IPS-18a (cell line): ENCODE measurements around the gene PCGF5.
"Not testable (repeated sequence)": the region's sequence is repeated elsewhere in the genome, so short reads cannot be mapped to it uniquely, and the experiment has no call there.

Source experiments
- H3K27ac ChIP-seq: one replicate; pipeline ENCODE4 v1.5.1; 2013; ENCODE audit warnings: low read length
- H3K27me3 ChIP-seq: one replicate; pipeline ENCODE4 v1.6.1; 2013; ENCODE audit warnings: mild to moderate bottlenecking, low read length; ENCODE audit not compliant: control insufficient read depth, insufficient read depth
- H3K36me3 ChIP-seq: one replicate; pipeline ENCODE4 v1.6.1; 2013; ENCODE audit warnings: low read depth, low read length; ENCODE audit not compliant: control insufficient read depth
- H3K4me1 ChIP-seq: one replicate; pipeline ENCODE4 v1.6.1; 2013; ENCODE audit warnings: low read depth, low read length; ENCODE audit not compliant: control insufficient read depth
- H3K4me3 ChIP-seq: one replicate; pipeline ENCODE4 v1.5.1; 2013; ENCODE audit warnings: low read length
- H3K9ac ChIP-seq: one replicate; pipeline ENCODE4 v1.6.1; 2013; ENCODE audit warnings: mild to moderate bottlenecking, low read length, moderate library complexity
- H3K9me3 ChIP-seq: one replicate; pipeline ENCODE4 v1.6.1; 2013; ENCODE audit warnings: low read depth, low read length; ENCODE audit not compliant: control insufficient read depth

Gene PCGF5

DNA sequence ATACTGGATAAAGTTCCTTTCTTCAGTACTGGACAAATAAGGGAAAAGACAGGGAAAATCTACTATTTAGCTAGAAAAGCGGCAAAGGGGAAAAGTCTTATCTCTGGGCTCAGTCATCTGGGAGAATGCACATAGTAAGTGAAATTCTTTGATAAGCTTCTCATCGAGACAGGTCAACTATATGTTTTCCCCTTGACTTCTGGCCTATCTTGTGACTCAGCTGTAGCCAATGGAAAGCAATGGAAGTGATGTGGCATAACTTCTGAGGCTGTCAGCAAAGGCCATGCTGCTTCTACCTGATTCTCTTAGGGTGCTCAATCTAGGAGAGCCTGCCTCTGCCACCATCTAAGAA, 91.9 kb downstream of the PCGF5 start:
- Histone ChIP-seq H3K27me3 (no peaks in the 10 kb centered on the region), H3K4me3 (no peak overlapping the region), H3K9ac (no peak overlapping the region), H3K36me3 (no peaks in the 10 kb centered on the region), H3K9me3 (no peaks in the 10 kb centered on the region), H3K27ac (no peak overlapping the region), H3K4me1 (no peaks in the 10 kb centered on the region)

DNA sequence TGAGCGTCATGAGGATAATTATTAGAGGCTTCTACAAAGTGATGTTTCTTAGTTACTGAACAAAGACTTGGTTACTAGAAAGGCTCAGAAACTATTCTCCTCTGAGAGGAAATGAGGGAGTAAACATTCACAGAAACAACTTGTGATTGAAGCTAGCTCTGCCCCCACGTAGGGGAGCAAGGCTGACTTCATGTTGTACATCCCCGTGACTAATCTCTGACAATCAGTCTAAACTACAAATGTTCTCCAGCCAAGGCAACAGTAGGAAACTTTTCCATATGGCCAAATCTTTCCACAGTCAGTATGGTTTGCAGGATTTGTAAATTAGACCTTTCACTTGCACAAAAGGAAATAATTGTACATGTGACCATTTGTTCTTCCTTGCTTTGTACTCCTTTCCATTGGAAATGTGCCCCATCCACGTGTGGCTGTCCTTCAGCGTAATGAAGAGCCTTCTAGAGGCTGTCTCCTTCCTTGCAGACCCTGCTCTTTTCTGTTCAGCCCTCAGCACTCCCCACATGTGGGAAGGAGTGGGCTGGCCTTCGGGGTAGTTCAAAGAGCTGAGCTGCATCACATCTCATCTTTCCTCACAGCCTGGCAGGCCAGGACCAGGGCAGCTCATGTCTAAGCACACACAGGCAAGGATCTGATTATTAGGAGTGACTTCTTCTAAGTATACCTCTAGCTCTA, 93.5 kb downstream of the PCGF5 start:
- no peaks in the 10 kb centered on the region for H3K36me3 ChIP-seq
- no peak overlapping the region for H3K4me3 ChIP-seq
- no peaks in the 10 kb centered on the region for H3K4me1 ChIP-seq
- H3K9ac ChIP-seq, result no peak overlapping the region
- no peaks in the 10 kb centered on the region for H3K9me3 ChIP-seq
- H3K27ac ChIP-seq, result no peak overlapping the region
- no peaks in the 10 kb centered on the region for H3K27me3 ChIP-seq

- Histone ChIP-seq H3K27ac (no peak overlapping the region), H3K36me3 (no peaks in the 10 kb centered on the region), H3K9me3 (no peaks in the 10 kb centered on the region), H3K9ac (no peak overlapping the region), H3K4me1 (no peaks in the 10 kb centered on the region), H3K27me3 (no peaks in the 10 kb centered on the region), H3K4me3 (no peak overlapping the region)
These were observed 96.0 kb downstream of the PCGF5 start for GRCh38 chr10:91316486-91316885.

- H3K4me3 ChIP-seq, result no peak overlapping the region
- H3K9me3 ChIP-seq, result no peaks in the 10 kb centered on the region
- no peak overlapping the region for H3K9ac ChIP-seq
- no peak overlapping the region for H3K27ac ChIP-seq
- no peaks in the 10 kb centered on the region for H3K27me3 ChIP-seq
- no peaks in the 10 kb centered on the region for H3K4me1 ChIP-seq
- no peaks in the 10 kb centered on the region for H3K36me3 ChIP-seq
These were observed 97.1 kb downstream of the PCGF5 start for GRCh38 chr10:91317541-91317940.

- H3K4me1 ChIP-seq, result no peaks in the 10 kb centered on the region
These were observed 98.9 kb downstream of the PCGF5 start for GRCh38 chr10:91319336-91319735.

DNA sequence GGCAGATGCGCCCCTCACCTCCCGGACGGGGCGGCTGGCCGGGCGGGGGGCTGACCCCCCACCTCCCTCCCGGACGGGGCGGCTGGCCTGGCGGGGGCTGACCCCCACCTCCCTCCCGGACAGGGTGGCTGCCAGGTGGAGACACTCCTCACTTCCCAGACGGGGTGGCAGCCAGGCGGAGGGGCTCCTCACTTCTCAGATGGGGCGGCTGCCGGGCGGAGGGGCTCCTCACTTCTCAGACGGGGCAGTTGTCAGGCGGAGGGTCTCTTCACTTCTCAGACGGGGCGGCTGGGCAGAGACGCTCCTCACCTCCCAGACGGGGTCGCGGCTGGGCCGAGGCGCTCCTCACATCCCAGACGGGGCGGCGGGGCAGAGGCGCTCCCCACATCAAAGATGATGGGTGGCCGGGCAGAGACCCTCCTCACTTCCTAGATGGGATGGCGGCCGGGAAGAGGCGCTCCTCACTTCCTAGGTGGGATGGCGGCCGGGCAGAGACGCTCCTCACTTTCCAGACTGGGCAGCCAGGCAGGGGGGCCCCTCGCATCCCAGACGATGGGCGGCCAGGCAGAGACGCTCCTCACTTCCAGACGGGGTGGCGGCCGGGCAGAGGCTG, 102.9 kb downstream of the PCGF5 start:
- H3K36me3 ChIP-seq, H3K27me3 ChIP-seq, H3K4me3 ChIP-seq, H3K4me1 ChIP-seq, H3K9ac ChIP-seq, H3K27ac ChIP-seq, H3K9me3 ChIP-seq: not testable (repeated sequence)

More at GRCh38 chr10:91319336-91319735, 98.9 kb downstream of the PCGF5 start:
- Histone ChIP-seq H3K27me3 (no peaks in the 10 kb centered on the region), H3K4me3 (no peak overlapping the region), H3K9me3 (no peaks in the 10 kb centered on the region), H3K36me3 (no peaks in the 10 kb centered on the region), H3K9ac (no peak overlapping the region), H3K27ac (no peak overlapping the region)

DNA sequence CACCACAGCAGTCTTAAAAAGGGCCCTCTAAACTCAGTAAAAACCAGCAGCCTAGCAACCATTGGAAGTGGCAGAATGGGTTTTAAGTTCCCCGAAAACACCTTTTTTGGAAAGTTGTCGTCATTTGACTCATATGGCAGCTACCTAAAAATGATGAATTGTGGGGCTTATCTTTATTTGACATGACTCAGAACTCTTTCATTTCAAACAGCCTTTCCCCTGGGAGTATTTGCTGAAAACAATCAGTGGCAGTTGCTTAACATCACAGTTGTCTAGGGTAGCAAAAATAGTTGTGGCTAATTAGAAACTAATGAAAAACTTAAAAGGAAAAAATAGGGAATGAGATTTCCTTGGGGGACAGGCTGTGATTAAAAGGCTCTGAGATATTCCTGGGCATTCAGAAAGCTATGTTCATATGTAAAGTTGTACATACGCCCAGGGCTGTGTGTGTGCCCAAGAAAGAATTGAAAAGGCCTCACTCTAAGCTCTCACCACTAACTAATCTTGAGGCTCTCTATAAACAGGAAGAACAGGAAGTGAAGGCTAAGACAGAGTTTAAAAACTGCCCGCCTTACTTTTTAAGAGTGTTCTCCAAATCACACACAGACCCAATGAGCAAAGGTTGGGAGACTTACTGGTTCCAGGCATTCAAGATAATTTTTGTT, 108.0 kb downstream of the PCGF5 start:
- Histone ChIP-seq H3K9me3 (peaks cover 11% of the 10 kb centered on the region), H3K4me1 (no peaks in the 10 kb centered on the region), H3K27me3 (no peaks in the 10 kb centered on the region), H3K4me3 (no peak overlapping the region), H3K9ac (no peak overlapping the region), H3K27ac (no peak overlapping the region), H3K36me3 (no peaks in the 10 kb centered on the region)
